IMR-90 (cell line): ENCODE results near the gene FALEC. TPM values are rescaled to one million over a fixed set of nuclear protein-coding genes. Genes with fewer than 3 reads are reported as not detected.

Experiments
- ATAC-seq: fragments of 200-7000 bp; cut with Tn5 transposase; 2 replicates; pipeline ENCODE4 v1.9.1; 2020; ENCODE audit warnings: low read depth, mild to moderate bottlenecking, moderate library complexity
- BruUV-seq: library from RNA; stranded (reverse); fragments of 400-500 nt; replicated peaks from 2 replicates; lab custom pipeline; 2021; lab: Mats Ljungman, UMichigan
- CTCF ChIA-PET: fragments of 300-600 bp; formaldehyde crosslinking; extraction: SDS; loops from one replicate; lab custom pipeline; 2021; ENCODE audit warnings: antibody characterized with exemption; lab: Yijun Ruan, JAX
- POLR2A ChIA-PET: fragments of 300-600 bp; sonication (Branson Sonifier 250); formaldehyde crosslinking; loops from one replicate; lab custom pipeline; 2022; ENCODE audit warnings: antibody characterized with exemption; ENCODE audit not compliant: unreplicated experiment; lab: Charles Lee
- DNase-seq: peaks from one replicate; pipeline ENCODE4 v3.0.0; 2013
- H2AFZ ChIP-seq: replicated peaks from 2 replicates; pipeline ENCODE3; 2013; ENCODE audit warnings: low read length, mild to moderate bottlenecking; ENCODE audit not compliant: poor library complexity
- H2AK5ac ChIP-seq: 2 replicates; pipeline ENCODE4 v1.6.1; 2013; ENCODE audit warnings: low read depth, low read length, inconsistent platforms
- H2AK9ac ChIP-seq: replicated peaks from 2 replicates; pipeline ENCODE3; 2013; ENCODE audit warnings: mild to moderate bottlenecking, low read depth, low read length, moderate library complexity; ENCODE audit not compliant: poor library complexity
- H2BK120ac ChIP-seq: 2 replicates; pipeline ENCODE4 v1.6.1; 2013; ENCODE audit warnings: low read depth, low read length, inconsistent platforms
- H2BK15ac ChIP-seq: 3 replicates; pipeline ENCODE4 v1.6.1; 2013; ENCODE audit warnings: low read depth, low read length, inconsistent platforms
- H2BK20ac ChIP-seq: 2 replicates; pipeline ENCODE4 v1.6.1; 2013; ENCODE audit warnings: low read depth, mild to moderate bottlenecking, inconsistent platforms, low read length, moderate library complexity
- H2BK5ac ChIP-seq: 2 replicates; pipeline ENCODE4 v1.6.1; 2013; ENCODE audit warnings: mild to moderate bottlenecking, low read depth, low read length, inconsistent platforms; ENCODE audit not compliant: poor library complexity, severe bottlenecking
- H3K14ac ChIP-seq: replicated peaks from 2 replicates; pipeline ENCODE4 v1.6.1; 2013; ENCODE audit warnings: low read depth, low read length, inconsistent platforms
- H3K18ac ChIP-seq: 2 replicates; pipeline ENCODE4 v1.6.1; 2013; ENCODE audit warnings: low read depth, low read length, control low read depth
- H3K23ac ChIP-seq: 2 replicates; pipeline ENCODE4 v1.6.1; 2013; ENCODE audit warnings: low read depth, low read length, inconsistent platforms
- H3K27ac ChIP-seq: 2 replicates; pipeline ENCODE4 v1.5.1; 2013; ENCODE audit warnings: mild to moderate bottlenecking, control low read depth, low read length; ENCODE audit not compliant: insufficient read depth
- H3K27me3 ChIP-seq: 2 replicates; pipeline ENCODE4 v1.6.1; 2013; ENCODE audit warnings: low read length; ENCODE audit not compliant: control insufficient read depth, insufficient read depth
- H3K36me3 ChIP-seq: 2 replicates; pipeline ENCODE4 v1.6.1; 2013; ENCODE audit warnings: low read length, mixed read lengths; ENCODE audit not compliant: control insufficient read depth, insufficient read depth
- H3K4ac ChIP-seq: 2 replicates; pipeline ENCODE4 v1.6.1; 2013; ENCODE audit warnings: low read depth, low read length, inconsistent platforms
- H3K4me1 ChIP-seq: 2 replicates; pipeline ENCODE4 v1.6.1; 2013; ENCODE audit warnings: low read length, mixed read lengths; ENCODE audit not compliant: control insufficient read depth, insufficient read depth
- H3K4me2 ChIP-seq: 2 replicates; pipeline ENCODE4 v1.6.1; 2013; ENCODE audit warnings: low read depth, mild to moderate bottlenecking, control low read depth, low read length, moderate library complexity
- H3K4me3 ChIP-seq: 2 replicates; pipeline ENCODE4 v1.5.1; 2013; ENCODE audit warnings: low read depth, mild to moderate bottlenecking, control low read depth, low read length, moderate library complexity; ENCODE audit not compliant: insufficient read depth
- H3K56ac ChIP-seq: 2 replicates; pipeline ENCODE4 v1.6.1; 2013; ENCODE audit warnings: low read length, inconsistent platforms; ENCODE audit not compliant: insufficient read depth; ENCODE audit errors: extremely low read depth
- H3K79me1 ChIP-seq, 2 experiments: 2 replicates each; pipeline ENCODE4 v1.6.1; 2013; ENCODE audit warnings: low read length in 2 of 2, inconsistent platforms in 1 of 2, low read depth in 1 of 2
- H3K9ac ChIP-seq: 2 replicates; pipeline ENCODE4 v1.6.1; 2013; ENCODE audit warnings: low read depth, low read length, control low read depth
- H3K9me1 ChIP-seq: 2 replicates; pipeline ENCODE4 v1.6.1; 2013; ENCODE audit warnings: low read length, inconsistent platforms; ENCODE audit not compliant: insufficient read depth
- H3K9me3 ChIP-seq: 2 replicates; pipeline ENCODE4 v1.6.1; 2013; ENCODE audit warnings: low read length; ENCODE audit not compliant: control insufficient read depth, insufficient read depth
- H4K20me1 ChIP-seq: 2 replicates; pipeline ENCODE4 v1.6.1; 2013; ENCODE audit warnings: low read length, inconsistent platforms; ENCODE audit not compliant: insufficient read depth
- H4K5ac ChIP-seq: 2 replicates; pipeline ENCODE4 v1.6.1; 2013; ENCODE audit warnings: mild to moderate bottlenecking, low read depth, low read length, control low read depth
- H4K8ac ChIP-seq, 2 experiments: 2 replicates each; pipeline ENCODE4 v1.6.1; 2013; ENCODE audit warnings: low read depth in 2 of 2, low read length in 2 of 2, control low read depth in 1 of 2, inconsistent platforms in 1 of 2
- H4K91ac ChIP-seq: 2 replicates; pipeline ENCODE4 v1.6.1; 2013; ENCODE audit warnings: low read depth, low read length, inconsistent platforms; ENCODE audit not compliant: insufficient read depth
- BHLHE40 ChIP-seq: fragments of 150-350 bp; IDR thresholded peaks from 2 replicates; pipeline ENCODE4 v1.6.1; 2016; ENCODE audit warnings: mild to moderate bottlenecking, low read depth, low read length
- CEBPB ChIP-seq: IDR thresholded peaks from 2 replicates; pipeline ENCODE4 v1.6.1; 2012; ENCODE audit warnings: low read depth, low read length, improper control_type of control experiment
- CHD1 ChIP-seq: IDR thresholded peaks from 2 replicates; pipeline ENCODE4 v1.6.1; 2012; ENCODE audit warnings: low read depth, low read length, improper control_type of control experiment
- CTCF ChIP-seq: conservative IDR thresholded peaks from 2 replicates; pipeline ENCODE4 v1.5.1; 2012; ENCODE audit warnings: mild to moderate bottlenecking, low read depth, low read length, improper control_type of control experiment
- ELK1 ChIP-seq: fragments of 150-350 bp; IDR thresholded peaks from 2 replicates; pipeline ENCODE4 v1.6.1; 2016; ENCODE audit warnings: low read depth, mild to moderate bottlenecking, low read length, moderate library complexity, borderline replicate concordance
- FOS ChIP-seq: fragments of 150-350 bp; IDR thresholded peaks from 2 replicates; pipeline ENCODE4 v1.6.1; 2016; ENCODE audit warnings: low read depth, low read length
- MAFK ChIP-seq: IDR thresholded peaks from 2 replicates; pipeline ENCODE4 v1.6.1; 2012; ENCODE audit warnings: low read depth, low read length, improper control_type of control experiment
- MAZ ChIP-seq: IDR thresholded peaks from 2 replicates; pipeline ENCODE4 v1.6.1; 2012; ENCODE audit warnings: low read depth, mild to moderate bottlenecking, low read length, improper control_type of control experiment, moderate library complexity, borderline replicate concordance
- MXI1 ChIP-seq: IDR thresholded peaks from 2 replicates; pipeline ENCODE4 v1.6.1; 2012; ENCODE audit warnings: low read depth, mild to moderate bottlenecking, low read length, moderate library complexity, borderline replicate concordance
- NFE2L2 ChIP-seq: fragments of 150-350 bp; IDR thresholded peaks from 2 replicates; pipeline ENCODE4 v1.6.1; 2016; ENCODE audit warnings: low read depth, mild to moderate bottlenecking, low read length
- POLR2A ChIP-seq: IDR thresholded peaks from 2 replicates; pipeline ENCODE4 v1.6.1; 2012; ENCODE audit warnings: mild to moderate bottlenecking, low read depth, low read length
- RAD21 ChIP-seq: IDR thresholded peaks from 2 replicates; pipeline ENCODE4 v1.6.1; 2012; ENCODE audit warnings: low read length, improper control_type of control experiment
- RCOR1 ChIP-seq: IDR thresholded peaks from 2 replicates; pipeline ENCODE4 v1.6.1; 2012; ENCODE audit warnings: mild to moderate bottlenecking, low read length, improper control_type of control experiment; ENCODE audit not compliant: insufficient replicate concordance
- RFX5 ChIP-seq: IDR thresholded peaks from 2 replicates; pipeline ENCODE4 v1.8.0; 2012; ENCODE audit warnings: low read depth, mild to moderate bottlenecking, low read length, moderate library complexity
- SMC3 ChIP-seq: fragments of 150-350 bp; IDR thresholded peaks from 2 replicates; pipeline ENCODE4 v1.6.1; 2016; ENCODE audit warnings: low read depth, mild to moderate bottlenecking, antibody characterized with exemption, low read length, moderate library complexity
- USF2 ChIP-seq: fragments of 150-350 bp; IDR thresholded peaks from 2 replicates; pipeline ENCODE4 v1.6.1; 2017; ENCODE audit warnings: mild to moderate bottlenecking, antibody characterized with exemption, low read length, low read depth
- WGBS, 2 experiments: methylation state at CpG; one replicate each; pipeline versions ENCODE4 v1.1.5 to v1.1.7; 2013; ENCODE audit warnings: missing lambda C conversion rate in 2 of 2; ENCODE audit not compliant: insufficient read length in 1 of 2; ENCODE audit errors: extremely low coverage in 2 of 2; 5-methylcytosine and 5-hydroxymethylcytosine counted together
- dilution Hi-C: fragments of 300-500 bp; cut with HindIII; formaldehyde crosslinking; loops from one replicate; pipeline ENCODE4 v1.14.3; 2018; ENCODE audit warnings: low sequenced_read_pairs; ENCODE audit not compliant: unreplicated experiment
- in situ Hi-C: fragments of 300-500 bp; cut with MboI; formaldehyde crosslinking; loops from 3 replicates; pipeline ENCODE4 v1.14.3; 2019; ENCODE audit warnings: low sequenced_read_pairs, inconsistent platforms, mixed read lengths
- intact Hi-C: fragments of 100-400 bp; cut with micrococcal nuclease; formaldehyde crosslinking; loops from 2 replicates; pipeline ENCODE4 v1.10.0; 2022
- polyA plus RNA-seq, 3 experiments: library from polyadenylated mRNA; depleted of rRNA; stranded (reverse); fragments of >200 nt; gene quantifications; 2 replicates each; pipeline ENCODE4 v1.2.3, GENCODE V29; 2012; ENCODE audit warnings: low replicate concordance in 1 of 3
- total RNA-seq: library from RNA; depleted of rRNA; stranded (reverse); fragments of >200 nt; gene quantifications from 2 replicates; pipeline ENCODE4 v1.2.3, GENCODE V29; 2012

The FALEC gene
- total and polyA plus RNA-seq, 2 of the 4 experiments (the other 2 are of a cell fraction), result not detected

GRCh38 chr1:150551784-150552127 lies 36.2 kb downstream of the FALEC start:
- Histone ChIP-seq H2BK15ac (peak overlapping the region; percentile 71; the same call in 2 of the 3 replicates), H3K27ac (peak overlapping the region; percentile 47), H2BK120ac (peak overlapping the region; percentile 26), H4K8ac (peak overlapping the region; percentile 14 to 73; a peak in 2 of 4 replicates), H3K27me3 (no peaks in the 10 kb centered on the region), H3K4me1 (peaks cover 26% of the 10 kb centered on the region), H2BK5ac (peak overlapping the region; percentile 37), H3K14ac (peak overlapping the region; percentile 65; the same call in 1 of the 2 replicates), H3K56ac (no peak overlapping the region), H2BK20ac (peak overlapping the region; percentile 69; the same call in 1 of the 2 replicates), H3K36me3 (peaks cover 5% of the 10 kb centered on the region), H3K4ac (peak overlapping the region; percentile 86), H3K18ac (peak overlapping the region; percentile 10; the same call in 1 of the 2 replicates), H2AFZ (peak overlapping the region; percentile 63), H3K9ac (no peak overlapping the region), H4K91ac (peak overlapping the region; percentile 67), H3K23ac (peak overlapping the region; percentile 60; the same call in 1 of the 2 replicates), H2AK5ac (peak overlapping the region; percentile 96), H3K4me3 (no peak overlapping the region), H4K20me1 (no peaks in the 10 kb centered on the region; the same call in none of the 2 replicates), H4K5ac (peak overlapping the region; percentile 19; the same call in 1 of the 2 replicates), H3K9me3 (no peaks in the 10 kb centered on the region), H2AK9ac (peak overlapping the region; percentile 45), H3K4me2 (no peak overlapping the region), H3K79me1 (peaks cover 3 to 50% of the 10 kb centered on the region in 2 experiments; a peak in 3 of 4 replicates), H3K9me1 (peaks cover 10% of the 10 kb centered on the region)
- intact Hi-C loops (no loop called here), dilution Hi-C loops (no loop called here), in situ Hi-C loops (loop anchor here (10.0 kb wide), 1 partner anchor 287 kb away; the partner anchor contains the start of gene APH1A)
- BruUV-seq, result no TSS peak
- ChIA-PET CTCF (interaction anchor here (1.0 kb wide), 1 partner anchor 9 kb away, joined by 3 read pairs; no protein-coding TSS in a partner anchor), POLR2A (interaction anchor here (0.5 to 0.6 kb wide), 2 partner anchors 28 to 42 kb away, joined by 3 to 4 read pairs; partner anchors contain the start of gene MCL1)
- 40% methylated on average over 1 of the region's 1 CpG; no CpG with 5 or more reads in 1 of the 2 experiments for WGBS, 2 experiments
- no peak for ATAC-seq
- no peak for TF ChIP-seq RAD21
- TF ChIP-seq MXI1, result no peak
- no peak for TF ChIP-seq CHD1
- no peak for TF ChIP-seq BHLHE40
- no peak for TF ChIP-seq RFX5
- no peak for TF ChIP-seq NFE2L2
- TF ChIP-seq USF2, result no peak
- TF ChIP-seq POLR2A, result no peak
- TF ChIP-seq CTCF, result no peak
- no peak for TF ChIP-seq CEBPB
- TF ChIP-seq MAZ, result no peak
- no peak for TF ChIP-seq ELK1
- TF ChIP-seq SMC3, result no peak
- TF ChIP-seq RCOR1, result no peak
- no peak for TF ChIP-seq FOS
- TF ChIP-seq MAFK, result no peak
- DNase-seq, result no peak
